SH-SY5Y (cell line): ENCODE results near the gene RTCA.

Experiments
- GATA2 ChIP-seq: IDR thresholded peaks from 2 replicates; pipeline ENCODE4 v1.6.1; 2011; ENCODE audit warnings: mild to moderate bottlenecking, low read depth, low read length
- GATA3 ChIP-seq: IDR thresholded peaks from 2 replicates; pipeline ENCODE4 v1.6.1; 2011; ENCODE audit warnings: low read depth, mild to moderate bottlenecking, low read length, moderate library complexity

DNA sequence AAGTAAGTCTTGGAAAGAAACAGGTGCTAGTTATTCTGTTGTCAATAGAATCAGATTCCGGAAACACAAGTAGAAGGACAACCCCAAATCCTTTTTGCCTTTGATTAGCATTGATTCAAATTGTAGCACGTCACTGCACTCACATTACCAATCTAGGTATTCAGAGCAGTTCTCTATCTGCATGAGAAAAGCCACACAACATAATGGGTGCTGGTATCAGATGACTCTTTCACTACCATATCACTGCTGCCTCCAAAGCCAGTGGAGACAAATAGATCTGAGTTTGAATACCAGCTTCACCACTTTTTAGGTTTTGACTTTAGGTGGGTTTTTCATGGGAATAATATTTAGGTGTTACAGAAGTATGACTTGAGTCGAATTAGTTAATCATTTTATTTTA lies 38.9 kb downstream of the RTCA start:
- TF ChIP-seq GATA2 (no peak), GATA3 (no peak)
